Ammon's horn (tissue), 1 donor: Measurements from ENCODE around the gene HAP1.
"Not testable (repeated sequence)": the region's sequence is repeated elsewhere in the genome, so short reads cannot be mapped to it uniquely, and the experiment has no call there.

Experiments used
- DNase-seq: peaks from one replicate; pipeline ENCODE4 v3.0.0-alpha.2; 2016; ENCODE audit warnings: low spot score

HAP1 gene

DNA sequence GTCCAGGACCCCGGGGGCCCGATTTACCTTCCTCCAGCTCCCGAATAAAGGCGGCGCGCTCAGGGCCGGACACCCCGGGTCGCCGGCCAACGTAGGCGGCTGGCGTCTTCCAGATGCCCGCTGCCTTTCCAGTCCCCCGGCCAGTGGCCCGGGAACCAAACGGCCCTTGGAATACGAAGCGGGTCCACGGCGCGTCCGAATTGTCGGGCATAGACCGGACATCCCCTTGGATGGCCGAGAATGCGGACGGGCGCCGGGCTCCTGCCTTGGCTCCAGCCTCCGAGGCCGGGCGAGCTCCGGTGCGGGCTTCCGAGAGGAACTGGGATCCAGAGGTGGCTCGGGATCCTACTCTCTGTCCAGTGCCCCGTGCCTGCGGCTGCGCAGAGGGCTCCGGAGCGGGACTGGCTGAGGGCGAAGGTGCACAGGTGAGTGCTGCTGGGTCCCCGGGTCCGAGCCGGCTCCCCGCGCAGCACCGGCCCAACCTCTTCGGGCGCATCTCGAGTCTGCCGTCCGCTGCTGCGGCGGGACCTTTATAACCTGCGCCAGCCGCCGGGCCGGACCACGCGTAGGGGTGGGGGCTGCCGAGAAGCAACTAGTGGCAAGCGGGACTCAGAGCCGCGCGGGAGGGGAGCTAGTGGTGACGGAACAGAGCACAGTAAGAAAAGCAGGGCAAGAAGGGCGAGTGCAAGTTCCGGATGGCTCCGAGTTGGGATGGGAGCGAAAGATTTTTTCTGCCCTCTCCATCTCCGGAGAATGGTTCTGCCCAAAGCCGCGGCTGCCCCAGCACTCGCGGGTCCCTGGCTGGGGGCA lies at the start of gene HAP1:
Gene HAP1 (minus strand): TSS at position 505 of the 810 bp plus-strand sequence. CDS start 9 bp downstream, at position 496.
- DNase-seq, result peak; percentile 39

GRCh38 chr17:41782142-41782541 lies 47.7 kb upstream of the HAP1 start:
- no peak for DNase-seq

- no peak for DNase-seq
These were observed 47.1 kb upstream of the HAP1 start for GRCh38 chr17:41781404-41782110.

DNA sequence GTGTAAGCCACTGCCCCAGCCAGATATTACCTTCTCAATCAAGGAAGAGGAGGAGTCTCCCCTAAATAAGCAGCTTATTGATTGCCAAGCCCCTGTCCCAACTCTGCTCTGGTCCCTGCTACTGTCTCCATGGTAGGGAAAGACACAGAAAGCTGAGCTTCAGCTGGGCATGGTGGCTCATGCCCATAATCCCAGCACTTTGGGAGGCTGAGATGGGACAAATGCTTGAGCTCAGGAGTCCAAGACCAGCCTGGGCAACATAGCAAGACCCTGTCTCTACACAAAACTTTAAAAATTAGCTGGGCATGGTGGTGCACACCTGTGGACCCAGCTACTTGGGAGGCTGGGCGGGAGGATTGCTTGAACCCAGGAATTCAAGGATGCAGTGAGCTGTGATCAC lies 45.5 kb upstream of the HAP1 start:
- no peak for DNase-seq

GRCh38 chr17:41777574-41778188 lies 43.2 kb upstream of the HAP1 start:
- DNase-seq, result peak; percentile 53

GRCh38 chr17:41777157-41777573 lies 42.7 kb upstream of the HAP1 start:
- no peak for DNase-seq

- not testable (repeated sequence) for DNase-seq
These were observed 41.9 kb upstream of the HAP1 start for GRCh38 chr17:41776262-41776900.

GRCh38 chr17:41775394-41776226 lies 41.2 kb upstream of the HAP1 start:
- DNase-seq, result peak; percentile 82

GRCh38 chr17:41773731-41774193 lies 39.3 kb upstream of the HAP1 start:
- DNase-seq, result no peak

- DNase-seq, result no peak
These were observed 38.7 kb upstream of the HAP1 start for GRCh38 chr17:41773190-41773588.

- no peak for DNase-seq
These were observed 38.2 kb upstream of the HAP1 start for GRCh38 chr17:41772586-41773189.

GRCh38 chr17:41772218-41772585 lies 37.8 kb upstream of the HAP1 start:
- no peak for DNase-seq

GRCh38 chr17:41771389-41772206 lies 37.2 kb upstream of the HAP1 start:
- DNase-seq, result no peak

DNA sequence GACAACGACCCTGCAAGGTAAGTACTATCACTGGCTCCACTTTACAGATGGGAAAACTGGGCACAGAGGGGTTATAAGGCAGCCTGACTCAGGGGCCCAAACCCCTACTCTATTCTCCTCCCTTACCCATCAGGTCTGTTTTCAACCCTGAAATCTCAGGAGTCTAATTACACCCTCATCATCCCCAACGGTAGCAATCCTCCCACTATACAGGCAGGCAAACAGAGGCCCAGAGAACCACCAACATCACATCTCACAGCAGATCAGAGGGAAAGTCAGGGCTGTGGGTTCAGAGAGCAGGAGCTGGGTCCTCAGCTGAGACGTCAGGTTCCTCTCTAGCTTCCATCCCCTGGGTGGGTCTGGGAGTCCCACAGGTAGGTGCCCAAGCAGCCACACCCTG lies 35.5 kb upstream of the HAP1 start:
- DNase-seq, result no peak

DNA sequence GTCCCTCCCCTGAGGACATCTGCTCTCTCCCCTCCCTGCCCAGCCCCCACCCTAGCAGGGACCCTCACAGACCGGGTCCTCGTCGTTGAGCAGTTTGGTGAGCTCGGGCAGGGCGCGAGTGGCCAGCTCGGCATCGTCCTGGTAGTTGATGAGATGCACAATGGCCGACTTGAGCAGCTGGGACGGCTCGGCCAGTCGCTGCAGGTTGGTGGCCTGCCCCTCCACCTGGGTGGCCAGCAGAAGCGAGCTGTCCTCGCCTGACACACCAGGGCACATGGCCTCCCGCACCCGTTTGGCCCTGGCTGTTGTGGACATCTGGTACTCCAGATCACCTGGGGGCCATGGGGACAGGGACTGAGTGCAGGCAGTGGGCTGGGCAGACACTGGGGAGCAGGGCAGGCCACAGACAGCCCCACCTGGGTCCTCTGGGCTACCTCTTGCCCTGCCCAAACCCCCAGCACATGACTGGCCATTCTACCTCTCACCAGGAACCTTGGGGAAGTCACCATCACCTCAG lies 35.0 kb upstream of the HAP1 start:
- DNase-seq, result no peak

GRCh38 chr17:41768682-41769288 lies 34.3 kb upstream of the HAP1 start:
- no peak for DNase-seq

GRCh38 chr17:41767324-41768042 lies 33.0 kb upstream of the HAP1 start:
- DNase-seq, result no peak

DNA sequence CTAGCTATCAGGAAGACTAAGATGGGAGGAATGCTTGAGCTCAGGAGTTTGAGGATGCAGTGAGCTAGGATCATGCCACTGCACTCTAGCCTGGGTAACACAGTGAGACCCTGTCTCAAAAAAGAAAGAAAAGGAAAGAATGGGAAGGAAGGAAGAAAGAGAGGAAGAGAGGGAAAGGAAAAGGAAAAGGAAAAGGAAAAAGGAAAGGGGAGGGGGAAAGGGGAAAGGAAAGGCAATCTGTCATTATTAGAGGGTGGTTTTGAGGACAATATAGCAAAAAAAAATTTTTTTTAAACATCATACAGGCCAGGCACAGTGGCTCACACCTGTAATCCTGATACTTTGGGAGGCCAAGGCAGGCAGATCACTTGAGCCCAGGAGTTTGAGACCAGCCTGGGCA lies 31.7 kb upstream of the HAP1 start:
- DNase-seq, result no peak

DNA sequence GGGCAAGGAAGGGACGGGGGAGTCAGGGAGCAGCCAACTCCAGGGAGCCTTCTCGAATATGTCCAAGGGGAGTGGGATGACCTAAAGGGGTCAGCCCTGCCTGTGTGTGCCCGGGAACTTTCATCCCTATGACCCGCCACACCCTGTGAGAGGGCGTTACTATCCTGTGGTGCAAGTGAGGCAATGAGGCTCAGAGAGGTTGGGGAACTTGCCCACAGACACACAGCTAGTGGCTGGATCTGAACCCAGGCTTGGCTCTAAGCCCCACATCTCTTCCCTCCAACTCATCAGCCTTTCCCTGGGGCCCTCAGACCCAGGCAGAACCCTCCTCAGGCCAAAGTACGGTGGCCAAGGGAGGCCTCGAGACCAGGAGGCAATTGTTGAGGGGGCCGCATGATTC lies 28.9 kb upstream of the HAP1 start:
- DNase-seq, result no peak
